HG03175 (cell line): ENCODE results near the gene FAM89B.
"Not testable (repeated sequence)": the region's sequence is repeated elsewhere in the genome, so short reads cannot be mapped to it uniquely, and the experiment has no call there.

Experiments used
- ATAC-seq: cut with Tn5 transposase; IDR thresholded peaks from one replicate; pipeline ENCODE4 v1.9.1; 2021; ENCODE audit warnings: mild to moderate bottlenecking, moderate library complexity; ENCODE audit not compliant: unreplicated experiment

The FAM89B gene

GRCh38 chr11:65556470-65557279 lies 15.7 kb upstream of the FAM89B start:
- no peak for ATAC-seq

- no peak for ATAC-seq
These were observed 14.9 kb upstream of the FAM89B start for GRCh38 chr11:65557280-65558001.

- no peak for ATAC-seq
These were observed 14.1 kb upstream of the FAM89B start, which contains the start of gene LTBP3 for GRCh38 chr11:65558002-65558929. TSS of gene LTBP3 (minus strand) at chr11:65558359. CDS start at chr11:65557959, 400 bp downstream.

DNA sequence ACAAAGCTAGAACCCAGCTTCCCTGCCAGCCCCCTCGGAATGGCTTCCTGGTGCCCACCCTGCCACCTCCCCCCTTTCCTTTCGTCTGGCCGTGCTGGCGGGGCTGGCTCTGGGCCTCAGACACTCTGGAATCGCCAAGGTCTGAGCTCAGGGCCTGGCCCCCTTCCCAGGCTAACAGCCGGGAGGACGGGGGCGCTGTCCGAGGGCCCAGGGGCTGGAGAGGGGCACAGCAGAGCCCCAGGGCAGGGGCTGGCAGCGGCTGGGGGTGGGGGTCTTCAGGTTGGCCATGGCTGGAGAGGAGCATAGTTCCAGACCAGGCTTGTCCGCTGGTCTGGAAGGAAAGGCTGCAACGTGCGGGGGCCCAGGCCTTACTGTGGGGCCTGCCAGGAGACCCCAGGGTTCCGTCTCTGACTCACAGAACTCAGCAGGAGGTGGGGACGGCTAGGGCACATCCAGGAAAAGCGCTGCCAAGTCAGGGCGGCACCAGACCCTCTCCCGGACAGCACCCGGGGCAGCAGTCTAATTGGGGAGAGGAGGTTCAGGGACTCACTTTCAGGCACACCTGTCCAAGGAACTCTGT lies 13.3 kb upstream of the FAM89B start:
- no peak for ATAC-seq

DNA sequence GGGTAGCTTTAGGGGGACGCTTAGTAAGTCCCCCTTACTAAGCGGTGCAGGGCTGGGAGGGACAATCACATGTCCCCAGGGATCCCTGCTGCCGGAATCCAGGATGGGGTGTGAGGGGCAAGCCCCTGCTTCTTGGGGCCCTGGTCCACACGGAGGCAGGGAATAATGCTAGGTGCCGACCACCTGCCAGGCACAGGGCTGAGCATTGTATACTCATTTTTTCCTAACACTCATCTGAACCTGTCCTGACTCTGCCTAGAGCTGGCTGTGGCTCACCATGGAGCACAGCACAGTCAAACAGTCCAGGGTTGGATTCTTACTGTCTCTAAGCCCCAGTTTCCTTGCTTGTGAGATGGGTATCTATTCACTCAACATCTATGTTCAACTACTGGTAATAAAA lies 12.8 kb upstream of the FAM89B start:
- no peak for ATAC-seq

GRCh38 chr11:65559951-65560537 lies 12.3 kb upstream of the FAM89B start:
- no peak for ATAC-seq

- ATAC-seq = no peak
These were observed 11.6 kb upstream of the FAM89B start for GRCh38 chr11:65560555-65561418.

GRCh38 chr11:65562020-65562419 lies 10.3 kb upstream of the FAM89B start:
- ATAC-seq = no peak

GRCh38 chr11:65562788-65563187 lies 9.6 kb upstream of the FAM89B start:
- no peak for ATAC-seq

DNA sequence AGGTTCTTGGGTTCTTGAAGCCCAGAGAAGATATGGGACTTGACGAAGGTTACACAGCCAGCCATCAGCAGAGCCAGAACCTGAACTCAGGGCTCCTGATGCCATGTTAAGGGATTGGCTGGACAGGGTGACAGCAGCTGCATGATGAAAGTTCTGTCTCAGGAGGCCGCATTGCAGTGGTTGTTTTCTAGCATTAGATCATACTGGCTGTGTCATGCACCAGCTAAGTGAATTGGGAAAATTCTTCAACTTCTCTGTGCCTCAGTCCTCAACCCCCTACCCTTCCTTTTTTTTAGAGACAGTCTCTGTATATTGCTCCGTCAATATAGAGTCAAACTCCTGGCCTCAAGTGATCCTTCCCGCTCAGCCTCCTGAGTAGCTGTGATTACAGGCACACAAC lies 8.7 kb upstream of the FAM89B start:
- no peak for ATAC-seq

DNA sequence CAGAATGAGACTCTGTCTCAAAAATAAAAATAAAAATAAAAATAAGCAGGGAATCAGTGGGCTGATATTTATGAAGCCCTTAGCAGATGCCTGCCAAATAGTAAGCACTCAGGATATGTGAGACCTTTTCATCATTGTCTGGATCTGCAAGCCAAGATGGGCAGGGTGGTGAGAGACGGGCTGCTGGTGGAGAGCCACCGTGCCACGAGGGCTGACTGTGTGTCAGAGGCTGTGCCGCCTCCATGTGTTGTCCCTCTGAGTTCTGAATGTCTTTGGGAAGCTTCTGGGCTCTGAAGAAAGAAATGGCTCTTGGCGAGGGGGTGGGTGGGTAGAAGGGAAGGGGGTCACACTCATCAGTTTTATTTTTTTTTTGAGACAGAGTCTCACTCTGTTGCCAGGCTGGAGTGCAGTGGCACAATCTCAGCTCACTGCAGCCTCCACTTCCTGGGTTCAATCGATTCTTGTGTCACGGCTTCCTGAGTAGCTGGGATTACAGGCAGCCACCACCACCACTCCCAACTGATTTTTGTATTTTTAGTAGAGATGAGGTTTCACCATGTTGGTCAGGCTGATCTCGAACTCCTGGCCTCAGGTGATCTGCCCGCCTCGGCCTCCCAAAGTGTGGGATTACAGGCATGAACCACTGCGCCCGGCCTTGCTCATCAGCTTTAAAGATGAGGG lies 7.3 kb upstream of the FAM89B start:
- not testable (repeated sequence) for ATAC-seq

DNA sequence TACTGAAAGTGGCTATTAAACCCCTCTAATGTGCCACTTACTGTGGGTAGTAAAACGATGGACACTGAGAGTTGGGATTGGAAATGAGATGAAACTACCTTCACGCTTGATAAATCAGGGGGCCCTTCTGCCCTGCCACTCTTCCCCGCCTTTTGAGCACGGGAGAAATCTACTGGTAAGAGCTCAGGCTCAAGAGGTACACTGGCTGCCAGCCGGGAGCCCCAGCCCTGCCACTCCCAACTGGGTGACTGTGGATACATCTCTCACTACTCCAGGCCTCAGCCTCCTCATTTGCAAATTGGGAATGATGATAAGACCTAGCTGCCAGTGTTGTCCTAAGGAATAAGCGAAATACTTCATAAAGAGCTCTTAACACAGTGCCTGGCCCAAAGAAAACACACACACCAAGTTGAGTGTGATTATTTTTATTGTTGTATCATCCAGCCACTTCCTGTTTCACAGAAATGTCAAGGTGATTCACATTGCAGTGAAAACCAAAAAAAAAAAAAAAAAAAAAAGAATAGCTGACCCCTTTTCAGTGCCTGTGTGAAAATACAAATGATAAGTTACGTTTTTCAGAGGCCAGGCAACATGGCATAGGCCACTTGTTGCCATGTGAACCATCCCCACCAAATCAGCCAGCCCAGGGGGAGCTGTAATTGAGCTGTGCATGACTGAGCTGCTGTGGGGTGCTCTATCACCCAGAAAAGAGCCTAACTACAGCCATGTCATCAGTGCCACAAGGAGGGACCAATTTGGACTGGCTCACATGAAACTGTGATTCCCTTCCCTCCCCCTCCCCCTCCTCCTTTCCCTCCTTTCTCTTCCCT lies 6.5 kb upstream of the FAM89B start:
- no peak for ATAC-seq

DNA sequence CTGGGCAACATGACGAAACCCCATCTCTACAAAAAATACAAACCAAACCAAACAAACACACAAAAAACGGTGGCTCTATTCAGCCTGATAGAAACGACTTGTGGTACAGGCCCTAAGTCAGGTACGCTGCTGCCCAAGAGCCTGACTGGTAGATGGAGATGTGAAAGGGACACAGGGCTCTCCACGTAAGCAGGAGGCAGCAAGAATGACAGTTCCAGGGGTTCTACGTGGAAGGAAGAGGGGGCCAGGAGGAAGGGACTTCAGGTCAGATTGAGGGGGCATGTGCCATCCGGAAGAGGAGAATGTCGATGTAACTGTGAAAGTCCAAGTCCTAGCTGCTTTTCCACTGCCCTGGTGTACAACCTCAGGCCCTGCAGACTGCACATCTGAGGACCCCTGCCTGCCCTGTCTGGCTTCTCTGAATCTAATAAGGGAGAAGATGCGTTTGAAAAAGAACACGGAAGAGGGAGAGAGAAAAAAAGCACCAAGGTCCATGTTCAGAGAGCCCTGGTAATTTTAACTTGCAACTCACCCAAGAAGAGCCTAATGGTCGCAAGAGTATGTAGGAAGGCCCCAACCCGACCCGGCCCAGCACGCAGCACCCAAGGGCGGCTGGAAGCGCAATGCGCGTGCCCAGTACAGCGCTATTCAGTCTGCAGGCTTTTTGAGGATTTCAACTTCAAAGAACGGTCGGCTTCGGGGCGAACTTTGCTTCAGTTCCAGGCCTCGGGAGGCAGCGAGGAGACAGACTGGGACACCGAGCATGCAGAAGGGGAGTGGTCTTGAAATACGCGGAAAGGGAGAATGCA lies 3.0 kb upstream of the FAM89B start:
- ATAC-seq = peak; percentile 2

DNA sequence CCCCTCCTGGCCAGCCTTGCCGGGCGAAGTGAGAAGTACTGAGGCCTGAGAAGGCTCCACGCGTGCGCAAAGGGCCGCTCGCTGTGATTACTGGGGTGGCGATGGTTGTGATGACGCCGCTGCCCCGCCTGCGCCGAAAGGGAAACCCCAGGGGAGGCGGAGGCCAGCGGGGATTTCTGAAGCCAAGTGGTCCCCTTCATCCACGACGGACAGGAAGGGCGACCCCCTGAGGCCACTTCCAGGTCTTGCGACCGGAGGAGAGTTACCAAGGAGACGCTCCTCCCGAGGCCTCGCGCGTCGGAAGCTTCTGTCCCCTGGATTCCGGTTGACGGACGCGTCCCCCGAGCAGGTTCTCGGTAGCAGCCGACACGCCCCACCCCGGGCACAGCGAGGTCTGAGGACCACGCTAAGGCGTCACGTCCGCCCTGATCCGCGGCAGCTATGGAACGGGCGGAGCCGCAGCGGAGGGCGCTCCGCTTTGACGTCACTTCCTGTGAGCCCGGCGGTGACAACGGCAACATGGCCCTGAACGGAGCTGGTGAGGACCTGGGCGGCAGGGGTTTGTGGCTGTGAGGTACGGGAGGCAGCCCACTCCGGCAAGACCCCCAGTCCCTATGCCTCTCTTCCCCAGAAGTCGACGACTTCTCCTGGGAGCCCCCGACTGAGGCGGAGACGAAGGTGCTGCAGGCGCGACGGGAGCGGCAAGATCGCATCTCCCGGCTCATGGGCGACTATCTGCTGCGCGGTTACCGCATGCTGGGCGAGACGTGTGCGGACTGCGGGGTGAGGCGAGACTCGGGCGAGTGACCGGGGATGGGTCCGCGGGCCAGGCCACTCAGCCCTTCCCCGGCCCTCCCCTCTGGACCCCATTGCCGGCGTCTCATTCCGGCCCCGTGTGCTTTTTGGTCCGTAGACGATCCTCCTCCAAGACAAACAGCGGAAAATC lies 2.1 kb upstream of the FAM89B start, which contains the start of gene ZNRD2:
ZNRD2 (plus strand) TSS at position 505 of the 946 bp plus-strand sequence; CDS start at position 520, 15 bp downstream.
- ATAC-seq = peak; percentile 64

DNA sequence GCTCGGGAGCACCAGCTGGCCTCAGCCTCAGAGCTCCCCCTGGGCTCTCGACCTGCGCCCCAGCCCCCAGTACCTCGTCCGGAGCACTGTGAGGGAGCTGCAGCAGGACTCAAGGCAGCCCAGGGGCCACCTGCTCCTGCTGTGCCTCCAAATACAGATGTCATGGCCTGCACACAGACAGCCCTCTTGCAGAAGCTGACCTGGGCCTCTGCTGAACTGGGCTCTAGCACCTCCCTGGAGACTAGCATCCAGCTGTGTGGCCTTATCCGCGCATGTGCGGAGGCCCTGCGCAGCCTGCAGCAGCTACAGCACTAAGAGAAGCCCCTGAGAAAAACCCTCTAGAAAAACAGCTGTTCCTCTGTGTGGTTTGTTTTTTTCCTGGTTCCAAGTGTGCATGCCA lies 918 bp upstream of the FAM89B start:
- ATAC-seq = no peak

- ATAC-seq = no peak
These were observed 398 bp upstream of the FAM89B start for GRCh38 chr11:65571940-65572339.
